HL-60 (cell line): ENCODE results near the gene RGS19.

Experiments used
- POLR2AphosphoS5 ChIP-seq: IDR thresholded peaks from 2 replicates; pipeline ENCODE4 v1.6.1; 2012; ENCODE audit warnings: low read depth
- TF ChIP-seq, protein P1 (sequence below): IDR thresholded peaks from one replicate; pipeline ENCODE4 v1.5.1; 2011; ENCODE audit warnings: low read length, control low read depth, inconsistent platforms; ENCODE audit not compliant: insufficient read depth

DNA sequence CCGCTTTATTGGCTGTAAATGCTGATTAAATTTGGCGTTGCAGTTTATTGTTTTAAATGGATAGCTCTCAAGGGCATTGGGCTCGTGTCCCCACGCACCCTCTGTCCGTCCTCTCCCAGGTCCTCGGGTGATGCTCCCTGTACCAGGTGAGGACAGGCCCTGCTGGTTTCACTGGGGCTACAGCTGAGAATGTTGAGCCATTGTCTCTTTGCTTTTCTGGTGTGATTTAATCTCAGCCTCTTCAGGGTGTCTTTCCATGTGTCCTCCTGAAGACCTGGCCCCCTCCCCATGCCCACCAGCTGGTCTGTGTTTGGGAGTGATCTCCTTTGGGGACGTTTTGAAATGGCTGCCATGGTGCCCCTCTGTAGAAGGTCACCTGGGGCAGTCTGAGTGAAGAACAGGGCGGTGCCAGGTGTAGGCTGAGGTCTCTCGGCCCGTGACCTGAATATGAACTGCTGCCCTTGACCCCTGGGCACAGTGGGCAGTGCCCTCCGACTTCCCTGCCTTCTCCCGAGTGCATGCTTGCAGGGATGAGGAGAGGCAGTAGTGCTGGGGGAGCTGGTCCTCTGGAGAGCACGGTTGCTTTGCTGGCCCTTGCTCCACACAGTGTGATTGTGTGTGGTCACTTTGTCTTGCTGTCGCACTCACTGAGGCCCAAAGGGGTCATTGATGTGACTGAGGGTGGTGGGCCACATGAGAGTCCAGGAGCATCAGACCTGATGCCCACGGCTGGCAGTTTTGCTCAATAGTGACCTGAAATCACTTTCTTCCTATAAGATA, 55.8 kb downstream of the RGS19 start:
- TF ChIP-seq, protein P1, sequence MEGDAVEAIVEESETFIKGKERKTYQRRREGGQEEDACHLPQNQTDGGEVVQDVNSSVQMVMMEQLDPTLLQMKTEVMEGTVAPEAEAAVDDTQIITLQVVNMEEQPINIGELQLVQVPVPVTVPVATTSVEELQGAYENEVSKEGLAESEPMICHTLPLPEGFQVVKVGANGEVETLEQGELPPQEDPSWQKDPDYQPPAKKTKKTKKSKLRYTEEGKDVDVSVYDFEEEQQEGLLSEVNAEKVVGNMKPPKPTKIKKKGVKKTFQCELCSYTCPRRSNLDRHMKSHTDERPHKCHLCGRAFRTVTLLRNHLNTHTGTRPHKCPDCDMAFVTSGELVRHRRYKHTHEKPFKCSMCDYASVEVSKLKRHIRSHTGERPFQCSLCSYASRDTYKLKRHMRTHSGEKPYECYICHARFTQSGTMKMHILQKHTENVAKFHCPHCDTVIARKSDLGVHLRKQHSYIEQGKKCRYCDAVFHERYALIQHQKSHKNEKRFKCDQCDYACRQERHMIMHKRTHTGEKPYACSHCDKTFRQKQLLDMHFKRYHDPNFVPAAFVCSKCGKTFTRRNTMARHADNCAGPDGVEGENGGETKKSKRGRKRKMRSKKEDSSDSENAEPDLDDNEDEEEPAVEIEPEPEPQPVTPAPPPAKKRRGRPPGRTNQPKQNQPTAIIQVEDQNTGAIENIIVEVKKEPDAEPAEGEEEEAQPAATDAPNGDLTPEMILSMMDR = no peak
- no peak for TF ChIP-seq POLR2AphosphoS5
